GM06990 (cell line): ENCODE results near the gene BARHL1.

ENCODE experiments used
- DNase-seq: peaks from one replicate; pipeline ENCODE4 v3.0.0-alpha.2; 2011; ENCODE audit not compliant: insufficient read length; ENCODE audit errors: extremely low read depth
- H3K27me3 ChIP-seq: replicated peaks from 2 replicates; pipeline ENCODE4 v1.6.0; 2011; ENCODE audit warnings: low read length; ENCODE audit not compliant: control insufficient read depth, insufficient read depth
- H3K36me3 ChIP-seq: 2 replicates; pipeline ENCODE4 v1.5.1; 2011; ENCODE audit warnings: low read length; ENCODE audit not compliant: control insufficient read depth, insufficient read depth
- H3K4me3 ChIP-seq: replicated peaks from 2 replicates; pipeline ENCODE4 v1.5.1; 2011; ENCODE audit warnings: low read depth, mild to moderate bottlenecking, control low read depth, low read length
- CTCF ChIP-seq: IDR thresholded peaks from 2 replicates; pipeline ENCODE4 v1.5.1; 2011; ENCODE audit warnings: low read length, control low read depth, mild to moderate bottlenecking, inconsistent platforms; ENCODE audit not compliant: insufficient read depth, poor library complexity, severe bottlenecking

BARHL1 gene

DNA sequence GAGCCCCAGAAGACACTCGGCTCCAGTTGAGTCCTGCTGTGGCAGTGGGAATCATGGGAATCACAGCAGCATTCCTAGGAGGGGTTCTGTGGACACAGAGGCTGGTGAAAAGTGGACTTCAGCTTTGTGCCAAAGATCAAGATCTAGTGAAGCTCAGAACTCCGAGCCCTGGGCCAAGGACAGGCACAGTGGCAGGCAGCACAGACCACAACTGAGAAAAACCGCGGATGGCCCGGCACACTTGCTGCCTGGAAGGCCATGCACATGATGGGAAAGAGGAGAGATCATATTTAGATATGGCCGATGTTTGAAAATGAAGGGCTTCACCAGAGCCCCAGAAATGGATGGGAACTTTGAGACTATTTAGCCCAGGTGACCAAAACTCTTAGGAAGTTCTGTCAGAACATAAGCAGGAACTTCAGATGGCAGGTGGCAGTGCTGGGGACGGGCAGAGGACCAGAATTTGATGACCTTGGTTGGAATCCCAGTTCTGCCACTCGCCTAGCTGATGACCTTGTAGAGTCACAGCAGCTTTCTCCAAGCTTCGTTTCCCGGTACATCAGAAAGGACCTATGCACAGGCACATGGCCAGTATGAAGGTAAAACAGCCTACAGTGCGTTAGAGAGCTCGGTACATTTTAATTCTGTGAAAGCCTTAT is 18.0 kb downstream of the BARHL1 start:
- Histone ChIP-seq H3K27me3 (no peaks in the 10 kb centered on the region), H3K36me3 (peaks cover 16% of the 10 kb centered on the region), H3K4me3 (no peak overlapping the region)
- TF ChIP-seq CTCF: no peak
- no peak for DNase-seq

- no peak for DNase-seq
- Histone ChIP-seq H3K36me3 (peaks cover 20% of the 10 kb centered on the region), H3K4me3 (no peak overlapping the region), H3K27me3 (no peaks in the 10 kb centered on the region)
- no peak for TF ChIP-seq CTCF
These were observed 19.8 kb downstream of the BARHL1 start for GRCh38 chr9:132602207-132602606.

DNA sequence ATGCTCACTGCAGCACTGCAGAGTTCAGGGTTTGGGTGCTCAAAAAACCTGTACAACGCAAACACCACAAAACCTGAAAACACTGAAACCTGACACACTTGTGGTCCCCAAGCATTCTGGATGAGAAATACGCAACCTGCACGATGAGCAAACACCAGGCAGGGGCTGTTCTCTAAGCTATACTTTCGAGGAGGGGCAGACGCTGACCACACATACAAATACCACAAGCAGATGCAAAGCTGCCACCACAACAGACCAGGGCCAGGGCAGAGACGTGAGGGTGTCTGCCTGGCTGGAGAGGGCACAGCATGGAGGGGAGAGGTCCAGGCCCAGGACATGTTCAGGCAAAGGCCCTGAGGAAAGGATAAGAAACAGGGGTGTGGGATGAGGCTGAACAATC is 23.0 kb downstream of the BARHL1 start:
- peaks cover 24% of the 10 kb centered on the region for H3K36me3 ChIP-seq
- no peaks in the 10 kb centered on the region for H3K27me3 ChIP-seq
- no peak for TF ChIP-seq CTCF
- no peak overlapping the region for H3K4me3 ChIP-seq
- no peak for DNase-seq

GRCh38 chr9:132606066-132606465 is 23.7 kb downstream of the BARHL1 start:
- Histone ChIP-seq H3K4me3 (no peak overlapping the region), H3K27me3 (no peaks in the 10 kb centered on the region), H3K36me3 (peaks cover 20% of the 10 kb centered on the region)
- no peak for DNase-seq
- TF ChIP-seq CTCF: no peak

DNA sequence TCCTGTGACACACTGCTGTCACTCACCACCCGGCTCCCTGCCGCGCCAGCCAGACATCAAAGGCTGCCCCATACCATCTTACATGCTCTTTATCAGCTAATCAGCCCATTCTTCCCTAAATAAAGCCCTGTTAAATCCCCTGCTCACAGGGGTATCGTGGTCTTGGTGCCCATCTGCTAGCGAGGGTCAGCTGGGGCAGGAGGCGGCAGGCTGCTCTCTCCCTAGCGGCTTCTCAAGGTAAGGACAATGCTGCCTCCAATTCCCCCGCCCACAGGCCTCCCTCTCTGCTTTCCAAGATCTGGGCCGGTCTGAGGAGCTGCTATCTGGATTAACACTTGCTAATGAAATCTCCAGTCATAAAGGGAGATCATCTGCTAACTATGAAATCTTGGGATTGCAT is 26.8 kb downstream of the BARHL1 start:
- no peaks in the 10 kb centered on the region for H3K27me3 ChIP-seq
- no peak for DNase-seq
- no peak for TF ChIP-seq CTCF
- peaks cover 24% of the 10 kb centered on the region for H3K36me3 ChIP-seq
- H3K4me3 ChIP-seq: no peak overlapping the region

DNA sequence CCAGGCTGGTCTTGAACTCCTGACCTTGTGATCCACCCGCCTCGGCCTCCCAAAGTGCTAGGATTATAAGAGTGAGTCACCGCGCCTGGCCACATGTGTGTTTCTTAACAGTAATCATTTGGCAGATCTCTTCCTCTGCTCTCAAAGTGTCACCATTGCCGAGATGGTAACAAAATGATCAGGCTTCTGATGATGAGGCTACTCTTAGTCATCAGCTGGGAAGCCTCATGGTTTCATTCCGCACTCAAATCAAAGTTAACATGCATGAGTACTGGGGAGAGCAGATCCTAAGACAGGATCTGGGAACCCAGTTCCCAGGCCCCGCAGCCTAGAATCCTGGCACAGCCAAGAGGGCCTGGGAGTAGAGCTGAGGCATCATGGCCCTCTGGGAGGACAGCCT is 27.4 kb downstream of the BARHL1 start:
- H3K27me3 ChIP-seq: no peaks in the 10 kb centered on the region
- TF ChIP-seq CTCF: no peak
- H3K36me3 ChIP-seq: peaks cover 24% of the 10 kb centered on the region
- DNase-seq: no peak
- H3K4me3 ChIP-seq: no peak overlapping the region
